ENCODE results near the gene ZNF532. TPM values are rescaled to one million over a fixed set of nuclear protein-coding genes. Genes with fewer than 3 reads are reported as not detected.
"Not testable (repeated sequence)": the region's sequence is repeated elsewhere in the genome, so short reads cannot be mapped to it uniquely, and the experiment has no call there.

ZNF532 gene
- total RNA-seq, 1 donor from 2014 or later, result 207 TPM

DNA sequence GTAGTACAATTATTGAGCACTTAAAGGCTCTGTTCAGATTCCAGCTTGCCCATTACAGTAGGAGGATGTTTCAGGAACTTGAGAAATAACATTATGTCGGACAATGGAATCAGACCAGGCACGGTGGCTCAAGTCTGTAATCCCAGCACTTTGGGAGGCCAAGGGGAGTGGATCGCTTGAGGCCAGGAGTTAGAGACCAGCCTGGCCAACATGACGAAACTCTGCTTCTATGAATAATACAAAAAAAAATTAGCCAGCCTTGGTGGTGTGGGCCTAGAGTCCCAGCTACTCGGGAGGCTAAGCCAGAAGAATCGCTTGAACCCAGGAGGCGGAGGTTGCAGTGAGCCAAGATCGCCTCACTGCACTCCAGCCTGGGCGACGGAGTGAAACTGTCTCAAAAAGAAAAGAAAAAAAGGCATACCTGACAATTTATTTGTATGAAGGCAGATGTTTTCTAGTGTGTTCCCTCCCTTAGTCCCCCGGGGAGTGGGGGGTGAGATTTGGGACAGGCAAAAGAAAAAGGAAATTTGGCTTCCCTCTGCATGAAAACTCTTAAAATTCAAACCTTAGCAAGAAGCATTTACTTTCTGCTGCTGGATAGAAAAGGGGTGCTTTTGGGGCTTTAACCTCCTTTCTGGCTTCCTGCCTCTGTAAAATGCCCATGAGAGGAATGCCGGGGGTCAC lies 13.7 kb upstream of the ZNF532 start:
- DNase-seq, result no peak

DNA sequence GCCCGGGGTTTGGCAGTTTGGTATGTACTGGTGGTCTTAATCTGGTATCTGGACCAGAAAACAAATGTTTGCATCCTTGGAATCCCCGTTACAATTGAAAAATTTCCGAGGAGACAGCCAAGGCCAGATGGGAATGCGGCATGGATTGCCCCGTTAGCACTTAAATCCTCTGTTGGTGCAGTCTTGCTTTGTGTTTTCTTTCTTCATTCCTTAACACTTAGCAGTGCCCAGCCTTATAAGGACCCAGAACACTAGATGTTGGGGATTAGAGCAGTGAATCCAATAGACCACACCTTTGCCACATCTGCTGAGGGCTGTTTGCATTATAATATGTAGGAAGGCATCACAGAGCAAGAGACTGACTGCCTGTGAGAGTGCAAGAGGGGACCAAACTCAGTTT lies 12.8 kb upstream of the ZNF532 start:
- DNase-seq, result no peak

DNA sequence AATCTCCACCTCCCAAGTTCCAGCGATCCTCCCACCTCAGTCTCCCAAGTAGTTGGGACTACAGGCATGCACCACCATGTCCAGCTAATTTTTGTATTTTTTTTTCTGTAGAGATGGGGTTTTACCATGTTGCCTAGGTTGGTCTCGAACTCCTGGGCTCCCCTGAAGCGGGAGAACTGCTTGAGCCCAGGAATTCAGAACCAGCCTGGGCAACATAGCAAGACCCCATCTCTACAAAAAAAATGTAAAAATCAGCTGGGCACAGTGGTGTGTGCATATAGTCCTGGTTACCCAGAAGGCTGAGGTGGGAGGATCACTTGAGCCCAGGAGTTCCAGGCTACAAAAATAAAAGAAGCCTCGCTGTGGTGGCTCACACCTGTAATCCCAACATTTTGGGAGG lies 12.0 kb upstream of the ZNF532 start:
- no peak for DNase-seq

GRCh38 chr18:58853561-58853960 lies 11.1 kb upstream of the ZNF532 start:
- no peak for DNase-seq

DNA sequence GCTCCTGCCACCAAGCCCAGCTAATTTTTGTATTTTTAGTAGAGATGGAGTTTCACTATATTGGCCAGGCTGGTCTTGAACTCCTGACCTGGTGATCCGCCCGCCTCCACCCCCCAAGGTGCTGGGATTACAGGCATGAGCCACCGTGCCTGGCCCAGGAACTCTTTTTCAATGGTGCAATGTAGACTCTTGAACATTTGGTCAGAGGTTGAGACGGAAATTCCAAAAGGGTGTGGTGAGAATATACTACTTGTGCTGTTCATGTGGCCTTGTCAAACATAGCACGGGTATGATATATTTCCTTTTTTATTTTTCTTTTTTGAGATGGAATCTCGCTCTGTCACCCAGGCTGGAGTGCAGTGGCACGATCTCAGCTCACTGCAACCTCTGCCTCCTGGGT lies 9.2 kb upstream of the ZNF532 start:
- not testable (repeated sequence) for DNase-seq

DNA sequence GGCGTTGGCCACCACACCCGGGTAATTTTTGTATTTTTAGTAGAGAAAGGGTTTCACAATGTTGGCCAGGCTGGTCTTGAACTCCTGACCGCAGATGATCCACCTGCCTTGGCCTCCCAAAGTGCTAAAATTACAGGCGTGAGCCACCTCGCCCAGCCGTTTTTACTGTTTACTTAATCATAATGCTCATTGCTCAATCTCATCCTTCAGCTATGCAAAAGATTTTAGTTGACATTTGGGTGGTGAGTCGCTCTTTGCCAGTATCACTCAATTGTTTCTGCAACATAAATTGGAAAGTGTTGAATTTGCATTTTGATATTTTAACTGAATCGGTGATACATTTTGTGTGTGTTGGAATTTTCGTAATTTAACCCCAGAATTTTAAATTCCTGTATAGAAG lies 7.8 kb upstream of the ZNF532 start:
- no peak for DNase-seq

DNA sequence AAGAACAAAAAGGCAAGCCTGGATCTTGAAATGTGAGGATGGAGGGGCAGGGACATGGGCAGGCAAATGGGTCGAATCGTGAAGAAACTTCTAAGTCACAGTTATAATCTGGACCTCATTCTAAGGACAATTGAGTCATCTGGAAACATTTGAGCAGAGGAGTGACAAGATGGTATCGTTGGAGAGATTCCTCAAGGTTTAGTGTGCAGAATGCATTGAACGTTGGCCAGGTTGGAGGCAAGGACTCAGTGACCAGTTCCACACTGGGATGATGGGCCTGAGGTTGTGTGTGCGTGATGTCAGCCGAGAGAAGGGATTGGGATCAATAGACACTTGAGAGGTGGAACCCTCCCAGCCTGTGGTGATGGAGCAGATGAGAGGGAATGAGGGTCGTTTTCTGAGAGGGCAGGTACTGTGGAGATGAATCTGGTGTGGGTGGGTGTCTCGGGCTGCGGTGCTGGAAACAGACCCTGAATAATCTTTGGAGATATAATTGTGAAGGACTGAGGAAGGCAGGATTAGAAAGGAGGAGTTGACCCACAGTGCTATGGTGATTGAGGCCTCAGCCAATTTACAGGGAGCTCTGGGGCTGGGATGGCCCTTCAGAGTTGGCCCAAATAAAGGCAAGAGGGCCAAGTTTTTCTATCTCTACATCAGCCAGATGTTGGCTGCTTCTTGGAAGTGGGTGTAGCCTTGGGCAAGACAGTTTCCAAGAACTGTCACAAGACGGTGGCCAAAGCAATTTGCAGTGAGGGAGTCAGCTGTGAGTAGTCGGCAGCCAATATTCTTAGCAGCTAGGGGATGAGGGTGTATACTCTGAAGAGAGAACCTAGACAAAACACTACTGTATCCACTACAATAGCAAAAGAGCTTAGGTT lies 5.8 kb upstream of the ZNF532 start:
- no peak for DNase-seq

GRCh38 chr18:58859907-58860306 lies 4.8 kb upstream of the ZNF532 start:
- no peak for DNase-seq

DNA sequence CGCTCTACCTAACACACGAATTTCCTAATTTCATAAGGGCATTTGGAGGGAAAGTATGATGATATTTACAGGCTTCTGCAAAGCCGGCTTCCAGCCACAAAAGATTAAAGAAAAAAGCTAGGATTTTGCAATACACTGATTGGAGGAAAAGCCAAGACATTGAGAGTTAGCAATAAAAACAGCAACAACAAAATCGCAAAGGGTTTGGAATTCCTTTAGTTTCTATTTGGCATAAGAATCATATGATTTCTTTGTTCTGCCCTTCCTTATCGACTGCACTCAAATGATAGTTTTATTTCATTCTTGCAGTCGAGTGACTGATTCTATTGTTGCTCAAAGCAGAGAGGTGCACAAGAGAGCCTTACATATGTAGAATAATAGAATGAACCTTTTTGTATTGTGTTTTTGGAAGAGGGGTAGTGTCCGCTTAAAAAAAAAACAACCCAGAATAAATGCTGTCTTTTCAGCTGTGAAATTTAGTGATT lies 3.9 kb upstream of the ZNF532 start:
- DNase-seq, result no peak

DNA sequence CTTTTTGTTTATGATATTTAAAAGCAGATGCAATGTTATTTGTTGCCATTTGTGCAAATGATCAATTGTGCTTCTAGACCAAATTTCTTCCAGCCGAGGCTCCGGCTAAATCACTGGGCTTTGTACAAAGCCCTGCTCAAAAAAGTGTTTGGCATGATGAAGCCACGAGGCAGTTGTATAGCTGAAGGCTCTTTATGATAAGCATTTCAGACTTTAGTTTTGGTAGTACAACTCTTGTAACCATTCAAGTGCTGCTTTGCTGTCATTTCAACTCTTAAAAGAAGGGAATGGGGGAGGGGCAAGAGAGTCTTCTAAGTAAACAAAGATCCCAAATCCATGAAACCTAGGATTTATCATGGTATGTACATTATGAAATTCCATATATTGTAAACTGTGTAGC lies 3.3 kb upstream of the ZNF532 start:
- DNase-seq, result no peak

DNA sequence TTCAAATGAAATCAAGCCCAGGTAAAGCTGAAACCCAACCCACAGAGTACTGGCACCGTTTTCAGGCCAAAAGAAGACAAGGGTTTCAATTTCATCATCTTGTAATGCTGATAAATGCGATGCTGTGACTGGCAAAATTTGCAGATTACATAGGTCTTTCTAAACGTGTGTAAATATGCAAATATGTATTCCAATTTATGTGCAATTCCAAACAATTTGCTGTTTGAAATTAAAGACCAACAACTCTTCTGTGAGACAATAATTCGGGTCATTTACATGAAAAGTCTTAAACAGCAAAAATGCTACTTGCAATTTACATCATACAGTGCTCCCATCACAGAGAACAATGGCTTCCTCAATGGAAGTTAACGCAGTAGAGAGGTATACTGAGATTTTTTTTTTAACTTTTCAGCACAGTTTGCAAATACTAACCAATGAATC lies 2.8 kb upstream of the ZNF532 start:
- DNase-seq, result no peak

GRCh38 chr18:58862356-58862755 lies 2.3 kb upstream of the ZNF532 start:
- no peak for DNase-seq

DNA sequence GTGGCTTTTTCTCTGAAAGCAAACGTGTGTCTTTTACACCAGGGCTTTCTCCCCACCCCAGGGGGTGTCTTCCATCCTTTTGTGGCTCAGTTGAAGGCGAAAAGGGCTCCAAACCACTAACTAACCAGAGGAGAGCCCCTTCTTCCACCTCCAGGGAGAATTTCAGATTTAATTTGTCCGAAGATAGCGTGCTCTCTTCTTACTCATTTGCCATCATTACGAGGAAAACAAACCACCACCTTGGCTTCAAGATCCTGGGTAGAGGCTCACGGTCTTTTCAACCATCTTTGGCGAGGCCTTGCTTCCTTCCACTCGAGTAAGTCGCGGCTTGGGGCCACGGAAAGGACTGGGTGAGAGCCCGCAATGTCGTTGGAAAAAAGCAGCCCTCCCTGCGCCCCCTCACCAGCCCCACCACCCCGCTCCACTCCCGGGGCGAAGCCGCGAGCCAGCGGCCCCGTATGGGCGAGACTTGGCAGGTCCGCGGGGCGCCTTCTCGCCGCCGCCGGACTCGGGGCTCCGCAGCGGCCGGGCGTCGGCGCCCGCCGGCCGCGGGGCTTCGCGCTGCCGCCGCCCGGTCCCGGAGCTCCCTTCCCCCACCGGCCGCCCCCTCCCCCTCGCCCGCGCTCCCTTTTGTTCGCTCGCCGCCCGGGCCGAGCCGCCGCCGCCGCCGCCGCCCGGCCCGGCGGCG lies 1.7 kb upstream of the ZNF532 start:
- DNase-seq, result peak; percentile 28

DNA sequence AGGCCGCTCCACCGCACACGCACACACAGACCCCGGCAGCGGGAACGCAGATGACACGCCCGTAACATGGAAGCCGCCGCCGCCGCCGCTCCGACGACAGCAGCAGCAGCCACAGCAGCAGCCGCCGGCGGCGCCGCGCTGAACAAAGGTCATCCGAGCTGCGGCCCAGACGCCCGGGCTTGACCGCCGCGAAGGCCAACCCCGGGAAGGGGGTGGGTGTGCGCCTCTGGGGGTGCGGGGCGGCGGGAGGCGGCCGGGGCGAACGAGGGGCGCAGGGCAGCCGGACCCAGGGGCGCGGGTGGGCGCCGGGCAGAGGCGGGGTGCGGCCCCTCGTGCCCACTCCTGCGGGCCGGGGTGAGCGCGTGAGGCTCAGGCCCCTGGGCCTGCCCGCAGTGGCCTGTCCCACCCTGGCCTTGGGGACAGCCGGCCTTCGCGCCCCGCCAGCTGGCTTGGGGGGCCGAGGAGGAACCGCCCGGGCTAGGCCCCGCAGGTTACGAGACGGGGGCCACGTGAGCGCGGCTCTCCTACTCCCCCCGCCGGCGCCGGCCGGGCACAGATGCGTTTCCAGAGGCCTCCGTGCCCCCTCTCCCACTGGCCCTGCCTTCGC lies 1.0 kb upstream of the ZNF532 start:
- DNase-seq, result peak; percentile 70

GRCh38 chr18:58865033-58865590 lies 435 bp downstream of the ZNF532 start:
- no peak for DNase-seq

- no peak for DNase-seq
Observed at GRCh38 chr18:58865701-58866065, 1.0 kb downstream of the ZNF532 start.

DNA sequence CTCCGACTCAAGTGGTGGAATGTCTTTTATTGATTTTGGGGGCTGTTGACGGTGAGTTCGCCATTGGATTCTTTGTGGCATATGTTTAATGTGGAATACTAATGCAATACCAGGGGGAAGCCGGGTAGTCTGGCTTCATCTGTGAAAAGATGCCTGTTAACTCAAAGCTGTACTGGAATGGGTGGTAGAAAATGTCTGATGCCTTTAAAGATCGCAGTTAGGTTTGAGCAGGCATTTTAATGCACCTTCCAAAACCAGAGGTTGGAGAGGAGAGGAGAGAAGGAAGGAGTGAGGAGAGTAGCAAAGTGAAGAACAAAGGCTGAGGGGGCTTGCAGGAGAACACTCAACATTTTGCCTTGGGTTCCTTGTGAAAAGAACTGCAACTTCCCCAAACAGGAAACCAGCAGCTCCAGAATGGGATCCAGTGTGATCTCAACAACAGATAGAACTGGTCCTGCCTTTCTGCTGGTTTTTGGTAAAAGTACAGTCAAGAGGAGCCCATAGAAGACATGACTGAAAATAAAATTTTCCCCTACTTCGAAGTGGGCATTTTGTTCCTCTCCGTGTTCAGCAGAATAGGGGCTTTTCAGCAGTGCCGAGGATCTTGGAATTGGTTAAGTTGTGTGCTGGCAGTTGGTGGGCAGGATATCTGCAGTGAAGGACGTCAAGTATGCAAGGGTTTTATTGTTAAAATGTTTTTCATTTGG lies 1.5 kb downstream of the ZNF532 start:
- DNase-seq, result no peak

- DNase-seq, result no peak
Observed at GRCh38 chr18:58866773-58867150, 2.1 kb downstream of the ZNF532 start.

- peak; percentile 53 for DNase-seq
Observed at GRCh38 chr18:58867281-58867961, 2.7 kb downstream of the ZNF532 start.

- no peak for DNase-seq
Observed at GRCh38 chr18:58868440-58868839, 3.8 kb downstream of the ZNF532 start.

- no peak for DNase-seq
Observed at GRCh38 chr18:58870130-58870529, 5.5 kb downstream of the ZNF532 start.
